Endodermal cell (in vitro differentiated cells): Measurements from ENCODE around the gene SCN3B. TPM values are rescaled to one million over a fixed set of nuclear protein-coding genes. Genes with fewer than 3 reads are reported as not detected.

ENCODE experiments used
- DNase-seq: peaks from one replicate; pipeline ENCODE4 v3.0.0-alpha.2; 2017
- H3K27ac ChIP-seq: 2 replicates; pipeline ENCODE4 v1.5.1; 2013; ENCODE audit warnings: mild to moderate bottlenecking, low read depth, low read length, moderate library complexity
- H3K27me3 ChIP-seq: 2 replicates; pipeline ENCODE4 v1.6.1; 2013; ENCODE audit warnings: mild to moderate bottlenecking, low read length, moderate library complexity; ENCODE audit not compliant: insufficient read depth, control insufficient read depth, poor library complexity, severe bottlenecking
- H3K36me3 ChIP-seq: 2 replicates; pipeline ENCODE4 v1.7.0; 2013; ENCODE audit warnings: mild to moderate bottlenecking, low read length, moderate library complexity; ENCODE audit not compliant: control insufficient read depth, insufficient read depth
- H3K4me1 ChIP-seq: one replicate; pipeline ENCODE4 v1.7.0; 2013; ENCODE audit warnings: low read length; ENCODE audit not compliant: control insufficient read depth, insufficient read depth
- H3K4me3 ChIP-seq: 2 replicates; pipeline ENCODE4 v1.5.1; 2013; ENCODE audit warnings: mild to moderate bottlenecking, low read length, moderate library complexity
- H3K9ac ChIP-seq: 2 replicates; pipeline ENCODE4 v1.6.1; 2013; ENCODE audit warnings: mild to moderate bottlenecking, low read length, moderate library complexity; ENCODE audit not compliant: poor library complexity, severe bottlenecking; ENCODE audit errors: extremely low read depth
- H3K9me3 ChIP-seq: 2 replicates; pipeline ENCODE4 v1.6.1; 2013; ENCODE audit warnings: mild to moderate bottlenecking, low read length, moderate library complexity; ENCODE audit not compliant: control insufficient read depth
- H3K27ac Mint-ChIP-seq: 2 replicates; pipeline ENCODE4 v1.8.0; 2020; ENCODE audit warnings: mixed read lengths
- H3K27me3 Mint-ChIP-seq: 2 replicates; pipeline ENCODE4 v1.8.0; 2021; ENCODE audit warnings: mild to moderate bottlenecking, mixed read lengths; ENCODE audit not compliant: insufficient read depth
- H3K36me3 Mint-ChIP-seq: 2 replicates; pipeline ENCODE4 v1.8.0; 2020; ENCODE audit warnings: low read depth, mixed read lengths
- H3K4me1 Mint-ChIP-seq: 2 replicates; pipeline ENCODE4 v1.8.0; 2020; ENCODE audit warnings: mixed read lengths
- H3K4me3 Mint-ChIP-seq: 2 replicates; pipeline ENCODE4 v1.8.0; 2020; ENCODE audit warnings: mild to moderate bottlenecking, moderate library complexity, mixed read lengths
- H3K9me3 Mint-ChIP-seq: 2 replicates; pipeline ENCODE4 v1.8.0; 2020; ENCODE audit warnings: mild to moderate bottlenecking, mixed read lengths
- WGBS, 2 experiments: methylation state at CpG; one replicate each; pipeline versions ENCODE4 v1.1.5 to v1.1.7; 2013; ENCODE audit warnings: missing lambda C conversion rate in 2 of 2, mixed read lengths in 1 of 2; ENCODE audit not compliant: insufficient coverage in 1 of 2, insufficient read length in 1 of 2; 5-methylcytosine and 5-hydroxymethylcytosine counted together
- total RNA-seq, 2 donors: library from RNA; stranded (reverse); fragmentation: NEBNext Ultra II Directional in 1 of 2; extraction: Animal tissue kit (Norgen Biotek cat#: 25700) in 1 of 2; gene quantifications; 2 replicates in 1 of 2; 3 replicates in 1 of 2; pipeline ENCODE4 v1.2.1, GENCODE V29; 2021
- TF ChIP-seq, protein P1 (sequence below): fragments of 200-600 bp; sonication (generic); conservative IDR thresholded peaks from 2 replicates; pipeline ENCODE4 v1.5.0; 2021; ENCODE audit warnings: antibody characterized with exemption, mild to moderate bottlenecking

The SCN3B gene
- total RNA-seq, 2 donors from 2014 or later = 0.51 to 0.90 TPM

DNA sequence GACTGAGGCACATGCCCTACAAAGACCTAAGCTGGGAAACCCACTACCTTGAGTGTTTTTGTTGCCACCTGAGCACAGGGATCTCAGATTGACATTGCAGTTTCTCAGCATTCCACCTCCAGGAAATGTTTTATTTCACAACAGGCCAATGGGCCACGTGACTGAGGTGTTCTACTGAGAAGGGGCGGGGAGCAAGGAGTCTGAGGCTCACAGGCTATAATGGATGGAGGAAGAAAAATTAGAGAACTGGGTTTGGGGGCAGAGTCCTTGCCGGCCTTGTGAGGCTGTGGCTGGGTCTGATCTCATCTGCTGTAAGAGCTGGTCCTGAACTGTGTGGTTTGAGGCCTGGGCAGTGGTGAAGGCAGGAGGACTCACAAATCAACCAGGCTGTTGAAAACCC, 46.3 kb upstream of the SCN3B start:
- Mint-ChIP-seq H3K36me3 (no peaks in the 10 kb centered on the region), H3K27me3 (peaks cover 4% of the 10 kb centered on the region), H3K4me1 (peaks cover 16% of the 10 kb centered on the region), H3K4me3 (no peak overlapping the region), H3K9me3 (no peaks in the 10 kb centered on the region), H3K27ac (no peak overlapping the region)
- Histone ChIP-seq H3K4me3 (no peak overlapping the region), H3K9ac (no peak overlapping the region), H3K27me3 (no peaks in the 10 kb centered on the region), H3K4me1 (no peaks in the 10 kb centered on the region), H3K36me3 (no peaks in the 10 kb centered on the region), H3K27ac (no peak overlapping the region), H3K9me3 (no peaks in the 10 kb centered on the region)
- TF ChIP-seq, protein P1, sequence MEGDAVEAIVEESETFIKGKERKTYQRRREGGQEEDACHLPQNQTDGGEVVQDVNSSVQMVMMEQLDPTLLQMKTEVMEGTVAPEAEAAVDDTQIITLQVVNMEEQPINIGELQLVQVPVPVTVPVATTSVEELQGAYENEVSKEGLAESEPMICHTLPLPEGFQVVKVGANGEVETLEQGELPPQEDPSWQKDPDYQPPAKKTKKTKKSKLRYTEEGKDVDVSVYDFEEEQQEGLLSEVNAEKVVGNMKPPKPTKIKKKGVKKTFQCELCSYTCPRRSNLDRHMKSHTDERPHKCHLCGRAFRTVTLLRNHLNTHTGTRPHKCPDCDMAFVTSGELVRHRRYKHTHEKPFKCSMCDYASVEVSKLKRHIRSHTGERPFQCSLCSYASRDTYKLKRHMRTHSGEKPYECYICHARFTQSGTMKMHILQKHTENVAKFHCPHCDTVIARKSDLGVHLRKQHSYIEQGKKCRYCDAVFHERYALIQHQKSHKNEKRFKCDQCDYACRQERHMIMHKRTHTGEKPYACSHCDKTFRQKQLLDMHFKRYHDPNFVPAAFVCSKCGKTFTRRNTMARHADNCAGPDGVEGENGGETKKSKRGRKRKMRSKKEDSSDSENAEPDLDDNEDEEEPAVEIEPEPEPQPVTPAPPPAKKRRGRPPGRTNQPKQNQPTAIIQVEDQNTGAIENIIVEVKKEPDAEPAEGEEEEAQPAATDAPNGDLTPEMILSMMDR = no peak
- DNase-seq = no peak
- WGBS, 2 experiments = 92 to 100% methylated on average over 2 to 3 of the region's 3 CpGs

DNA sequence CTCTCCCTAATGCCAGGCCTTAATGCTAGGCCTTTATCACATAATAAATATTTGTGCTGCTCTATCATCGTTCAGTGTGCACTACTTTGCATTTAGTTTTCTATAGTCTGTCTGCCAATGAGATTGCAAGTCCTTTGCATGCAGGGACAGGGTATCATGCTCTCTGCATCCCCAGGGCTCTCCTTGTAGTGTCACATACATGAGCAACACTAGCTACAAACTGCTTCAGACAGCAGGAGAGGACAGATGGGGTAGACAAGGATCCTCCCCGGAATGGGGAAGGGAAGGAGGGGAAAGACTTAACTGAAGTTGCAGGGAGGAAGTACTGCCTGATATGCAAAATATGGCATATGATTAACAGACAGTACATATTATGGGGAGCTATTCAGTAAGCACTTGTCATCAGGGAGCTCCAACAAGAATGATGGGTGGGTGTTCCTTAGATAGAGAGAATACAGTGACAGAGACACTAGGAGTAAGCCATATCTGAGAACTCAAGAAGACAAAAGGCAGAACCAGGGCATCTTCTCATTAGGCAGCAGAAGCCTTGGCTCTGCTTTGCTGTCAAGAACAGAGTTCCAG, 44.2 kb upstream of the SCN3B start:
- Mint-ChIP-seq H3K27me3 (peaks cover 4% of the 10 kb centered on the region), H3K27ac (no peak overlapping the region), H3K9me3 (no peaks in the 10 kb centered on the region), H3K4me1 (peaks cover 5% of the 10 kb centered on the region), H3K36me3 (no peaks in the 10 kb centered on the region), H3K4me3 (no peak overlapping the region)
- Histone ChIP-seq H3K27me3 (no peaks in the 10 kb centered on the region), H3K4me3 (no peak overlapping the region), H3K36me3 (no peaks in the 10 kb centered on the region), H3K9me3 (no peaks in the 10 kb centered on the region), H3K4me1 (no peaks in the 10 kb centered on the region), H3K27ac (no peak overlapping the region), H3K9ac (no peak overlapping the region)
- TF ChIP-seq, protein P1 = no peak
- 92 to 94% methylated on average over 2 of the region's 2 CpGs for WGBS, 2 experiments
- no peak for DNase-seq

- H3K36me3 ChIP-seq = no peaks in the 10 kb centered on the region
- no peak overlapping the region for H3K9ac ChIP-seq
- peaks cover 18% of the 10 kb centered on the region for H3K4me1 Mint-ChIP-seq
- no peaks in the 10 kb centered on the region for H3K9me3 ChIP-seq
- no peak overlapping the region for H3K27ac ChIP-seq
- H3K9me3 Mint-ChIP-seq = no peaks in the 10 kb centered on the region
- no peak for DNase-seq
- TF ChIP-seq, protein P1 = peak; percentile 65
- peaks cover 4% of the 10 kb centered on the region for H3K4me1 ChIP-seq
- peaks cover 4% of the 10 kb centered on the region for H3K27me3 Mint-ChIP-seq
- no peaks in the 10 kb centered on the region for H3K27me3 ChIP-seq
- H3K36me3 Mint-ChIP-seq = no peaks in the 10 kb centered on the region
- H3K4me3 ChIP-seq = no peak overlapping the region
- H3K4me3 Mint-ChIP-seq = no peak overlapping the region
- WGBS, 2 experiments = 100% methylated on average over 1 to 2 of the region's 2 CpGs
- H3K27ac Mint-ChIP-seq = no peak overlapping the region
Observed at GRCh38 chr11:123696183-123696582, 41.8 kb upstream of the SCN3B start.
